GM19193 (cell line): Measurements from ENCODE around the gene LPP.

Source experiments
- POLR2A ChIP-seq: IDR thresholded peaks from 4 replicates; pipeline ENCODE4 v1.6.1; 2011; ENCODE audit not compliant: insufficient read depth, insufficient read length; ENCODE audit errors: extremely low read depth

The LPP gene

DNA sequence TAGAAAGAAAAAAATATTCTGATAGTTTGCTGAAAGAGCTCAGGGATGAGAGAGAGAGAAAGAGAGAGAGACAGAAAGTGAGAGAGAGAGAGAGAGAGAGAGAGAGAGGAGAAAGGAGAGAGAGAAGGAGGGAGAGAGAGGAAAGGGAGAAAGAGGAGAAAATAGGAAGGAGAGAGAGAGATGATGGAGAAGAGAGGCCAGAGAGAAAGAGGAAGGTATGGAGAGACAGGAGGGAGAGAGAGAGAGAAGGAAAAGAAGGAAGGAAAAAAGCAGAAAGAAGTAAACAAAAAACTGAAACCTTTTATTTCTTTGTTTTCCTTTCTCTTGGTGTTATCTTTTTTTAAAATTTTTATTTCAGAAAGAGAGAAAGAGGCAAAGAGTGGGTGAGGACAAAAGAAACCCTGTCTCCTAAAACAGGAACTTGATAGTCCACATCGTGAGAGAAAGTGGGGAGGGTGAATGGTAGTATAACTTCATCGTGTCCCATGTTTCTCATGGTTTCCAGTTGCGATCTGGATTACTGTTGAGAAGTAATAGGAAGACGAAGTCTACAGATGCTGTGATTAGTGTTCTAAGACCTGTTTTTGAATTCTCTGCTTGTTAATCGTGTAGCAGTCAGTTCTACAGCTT lies 279.7 kb downstream of the LPP start:
- TF ChIP-seq POLR2A = no peak

- TF ChIP-seq POLR2A = no peak
These were observed 280.6 kb downstream of the LPP start for GRCh38 chr3:188434594-188434993.

GRCh38 chr3:188435266-188435665 lies 281.3 kb downstream of the LPP start:
- TF ChIP-seq POLR2A = no peak

- no peak for TF ChIP-seq POLR2A
These were observed 284.0 kb downstream of the LPP start for GRCh38 chr3:188437926-188438325.

GRCh38 chr3:188439080-188439479 lies 285.1 kb downstream of the LPP start:
- TF ChIP-seq POLR2A = no peak

- TF ChIP-seq POLR2A = no peak
These were observed 286.5 kb downstream of the LPP start for GRCh38 chr3:188440340-188440972.

DNA sequence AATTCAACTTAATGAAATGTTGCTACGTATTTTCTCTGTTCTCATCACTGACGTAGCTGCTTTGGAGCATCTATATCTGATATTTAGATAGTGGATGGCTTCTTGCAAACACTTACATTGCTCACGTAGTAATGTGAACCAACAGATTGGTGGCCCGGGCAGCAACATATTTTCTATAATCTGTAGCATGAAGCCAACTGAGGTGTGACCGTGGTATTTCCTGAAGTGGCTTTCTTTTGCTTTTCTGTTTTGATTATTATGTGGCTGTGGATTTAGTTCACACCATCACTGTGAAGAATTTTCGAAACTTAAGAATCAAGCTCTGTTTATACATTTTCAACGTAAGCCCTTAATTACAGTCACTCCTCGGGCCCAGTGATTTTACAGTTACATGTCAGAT lies 288.5 kb downstream of the LPP start:
- no peak for TF ChIP-seq POLR2A

GRCh38 chr3:188446014-188446413 lies 292.1 kb downstream of the LPP start:
- no peak for TF ChIP-seq POLR2A

GRCh38 chr3:188446766-188447165 lies 292.8 kb downstream of the LPP start:
- TF ChIP-seq POLR2A = no peak

DNA sequence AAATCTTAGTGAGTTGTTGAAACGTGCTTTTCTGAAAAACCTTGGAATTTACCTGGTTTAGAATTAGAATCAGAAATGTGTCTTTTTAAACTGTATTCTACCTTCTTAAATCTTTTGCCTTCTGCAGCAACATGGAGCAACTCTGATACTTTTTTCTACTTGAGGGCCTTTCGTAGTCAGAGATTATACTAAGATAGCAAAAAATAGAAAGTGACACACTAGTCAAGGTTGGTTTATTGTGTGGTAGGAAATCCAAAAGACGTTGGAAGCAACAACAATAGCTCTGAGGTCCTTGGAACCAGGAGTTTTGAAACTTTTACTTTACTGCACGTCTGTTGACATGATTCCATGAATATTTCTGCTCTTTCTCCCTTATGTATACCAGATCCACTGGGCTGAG lies 294.9 kb downstream of the LPP start:
- no peak for TF ChIP-seq POLR2A

DNA sequence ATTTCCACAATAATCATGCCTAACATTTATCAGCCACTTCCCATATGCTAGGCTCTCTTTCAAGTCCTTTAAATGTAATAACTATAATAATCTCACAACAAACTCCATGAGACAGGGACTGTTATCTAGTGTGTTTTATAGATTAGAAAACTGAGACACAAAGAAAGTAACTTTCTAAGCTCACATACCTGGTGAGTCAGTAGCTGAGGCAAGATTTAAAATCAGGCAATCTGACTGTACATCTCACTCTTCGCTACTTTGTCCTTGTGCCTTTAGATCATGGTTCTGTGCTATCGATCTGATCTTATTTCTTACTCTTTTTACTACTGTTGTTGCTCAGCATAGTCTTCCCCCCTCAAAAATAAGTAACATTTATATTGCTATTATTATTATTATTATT lies 295.5 kb downstream of the LPP start:
- no peak for TF ChIP-seq POLR2A

DNA sequence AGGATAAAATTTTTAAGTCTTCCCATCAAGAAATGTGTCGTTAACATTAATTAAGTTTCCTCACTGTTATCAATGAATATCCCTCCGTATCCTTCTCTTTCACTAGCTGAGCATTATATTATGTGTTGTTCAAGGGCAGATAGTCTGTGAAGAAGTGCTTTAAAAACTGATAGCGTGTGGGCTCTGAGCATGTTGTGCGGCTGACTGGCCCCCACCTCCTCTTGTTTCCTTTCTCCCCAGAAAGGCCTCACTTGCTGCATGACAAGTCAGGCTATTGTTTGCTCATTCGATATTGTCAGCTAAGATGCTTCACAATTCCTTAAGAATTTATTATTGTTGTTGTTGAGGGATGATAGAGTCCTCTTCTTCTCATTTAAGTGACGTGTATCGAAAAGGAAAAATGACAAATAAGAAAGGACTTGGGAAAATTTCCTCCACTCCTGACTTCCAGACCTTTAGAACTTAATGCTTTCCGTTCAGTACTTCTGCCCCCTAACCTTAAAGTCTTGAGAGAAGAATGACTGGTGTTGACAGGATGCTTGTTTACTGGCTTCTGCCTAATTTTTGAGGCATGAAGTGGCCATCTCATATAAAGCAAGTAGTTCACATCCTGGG lies 298.3 kb downstream of the LPP start:
- no peak for TF ChIP-seq POLR2A

DNA sequence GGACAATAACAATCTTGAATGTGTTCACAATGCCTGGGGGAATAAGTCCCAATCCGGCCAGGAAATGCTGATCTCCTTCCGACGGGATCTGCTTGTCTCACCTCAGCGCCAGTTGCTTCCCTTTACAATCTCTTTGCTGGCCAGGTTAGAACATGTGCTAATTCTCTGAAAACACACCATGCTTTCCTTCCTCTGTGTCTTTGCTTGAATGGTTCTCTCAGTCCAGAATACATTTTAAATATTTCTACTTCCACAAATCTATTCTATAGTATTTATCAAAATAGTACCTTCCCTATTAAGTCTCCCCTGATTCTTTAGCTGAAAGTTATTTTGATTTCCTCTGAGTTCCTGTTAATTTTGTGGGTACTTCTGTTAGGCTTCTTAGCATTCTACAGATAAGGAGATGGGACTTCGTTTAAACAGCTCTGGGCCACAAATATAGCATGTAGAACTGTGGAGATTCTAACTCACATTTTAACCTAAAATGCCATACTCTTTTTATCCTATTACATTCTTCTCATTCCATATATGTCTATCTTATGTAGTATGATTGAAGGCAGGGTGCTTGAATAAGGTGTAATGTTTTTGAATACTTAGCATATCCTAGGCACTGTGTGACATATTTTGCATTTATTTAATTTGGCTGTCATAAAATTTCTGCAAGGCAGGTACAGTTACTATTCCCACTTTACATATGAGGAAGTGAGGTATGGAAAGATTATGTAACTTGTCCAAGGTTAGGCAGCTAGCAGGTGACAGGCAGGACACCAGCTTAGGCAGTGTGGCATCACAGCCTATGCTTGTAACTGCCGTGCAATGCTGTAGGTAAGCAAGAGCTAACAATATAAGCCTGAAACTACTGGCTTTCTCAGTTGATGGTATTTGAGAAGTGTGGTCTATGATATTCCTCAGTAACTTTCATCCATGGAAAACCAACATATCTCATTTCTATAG lies 299.8 kb downstream of the LPP start:
- TF ChIP-seq POLR2A = no peak

DNA sequence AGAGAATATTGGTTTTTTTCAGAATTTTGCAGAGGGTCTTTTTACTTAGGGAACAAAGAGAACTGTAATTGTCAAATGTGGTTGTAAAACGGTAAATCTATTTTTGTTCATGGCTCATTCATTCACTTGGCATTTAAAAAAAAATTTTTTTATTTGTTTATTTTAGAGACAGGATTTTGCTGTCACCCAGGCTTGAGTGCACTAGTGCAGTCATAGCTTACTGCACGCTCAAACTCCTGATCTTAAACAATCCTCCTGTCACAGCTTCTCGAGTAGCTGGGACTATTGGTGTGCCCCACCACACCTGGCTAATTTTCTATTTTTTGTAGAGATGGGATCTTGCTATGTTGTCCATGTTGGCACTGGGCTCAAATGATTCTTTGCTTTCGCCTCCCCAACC lies 301.8 kb downstream of the LPP start:
- no peak for TF ChIP-seq POLR2A

- TF ChIP-seq POLR2A = no peak
These were observed 304.8 kb downstream of the LPP start for GRCh38 chr3:188458756-188459155.
